Muscle layer of duodenum (tissue), 2 donors: ENCODE data around the gene RASSF9.

Experiments used
- H3K27ac ChIP-seq: one replicate; pipeline ENCODE4 v1.7.0; 2013; ENCODE audit warnings: mild to moderate bottlenecking, low read length
- H3K27me3 ChIP-seq: one replicate; pipeline ENCODE4 v1.7.0; 2013; ENCODE audit warnings: low read depth, mild to moderate bottlenecking, control low read depth, low read length
- H3K36me3 ChIP-seq, 2 donors: one replicate each; pipeline ENCODE4 v1.7.0; 2013; ENCODE audit warnings: low read length in 2 of 2, control low read depth in 1 of 2, mild to moderate bottlenecking in 1 of 2; ENCODE audit not compliant: insufficient read depth in 2 of 2, control insufficient read depth in 1 of 2
- H3K4me1 ChIP-seq, 2 donors: one replicate each; pipeline ENCODE4 v1.7.0; 2013; ENCODE audit warnings: low read length in 2 of 2, mild to moderate bottlenecking in 2 of 2, control low read depth in 1 of 2, moderate library complexity in 1 of 2; ENCODE audit not compliant: insufficient read depth in 2 of 2, control insufficient read depth in 1 of 2
- H3K4me3 ChIP-seq, 2 donors: one replicate each; pipeline ENCODE4 v1.7.0; 2013; ENCODE audit warnings: low read length in 2 of 2, low read depth in 1 of 2, mild to moderate bottlenecking in 1 of 2
- H3K9me3 ChIP-seq, 2 donors: one replicate each; pipeline ENCODE4 v1.7.0; 2013; ENCODE audit warnings: low read length in 2 of 2, control low read depth in 1 of 2, mild to moderate bottlenecking in 1 of 2; ENCODE audit not compliant: control insufficient read depth in 1 of 2
- donor health status: healthy.

RASSF9 gene

GRCh38 chr12:85836197-85837090, at the start of gene RASSF9:
RASSF9 (minus strand) TSS chr12:85836409; CDS start chr12:85836201, 208 bp downstream.
- Histone ChIP-seq H3K9me3 (no peaks in the 10 kb centered on the region), H3K4me3 (peak within 1 kb of the TSS; percentile 51 to 70), H3K4me1 (peaks cover 6 to 8% of the 10 kb centered on the region in 2 donors), H3K27ac (peak within 1 kb of the TSS; percentile 89), H3K36me3 (no peaks in the 10 kb centered on the region), H3K27me3 (no peaks in the 10 kb centered on the region)

GRCh38 chr12:85883763-85884162, 47.6 kb upstream of the RASSF9 start:
- no peak overlapping the region for H3K27ac ChIP-seq
- H3K36me3 ChIP-seq = no peaks in the 10 kb centered on the region
- no peak overlapping the region for H3K4me3 ChIP-seq
- H3K9me3 ChIP-seq = no peaks in the 10 kb centered on the region
- H3K4me1 ChIP-seq = no peaks in the 10 kb centered on the region
- no peaks in the 10 kb centered on the region for H3K27me3 ChIP-seq

- no peak overlapping the region for H3K4me3 ChIP-seq
- H3K4me1 ChIP-seq = no peaks in the 10 kb centered on the region
- H3K9me3 ChIP-seq = no peaks in the 10 kb centered on the region
Observed at GRCh38 chr12:85877459-85877858, 41.2 kb upstream of the RASSF9 start.

GRCh38 chr12:85874031-85874461, 37.8 kb upstream of the RASSF9 start, which contains the start of gene NTS:
NTS (plus strand) TSS chr12:85874295; CDS start chr12:85874404, 109 bp downstream.
- H3K27me3 ChIP-seq = no peaks in the 10 kb centered on the region
- no peaks in the 10 kb centered on the region for H3K4me1 ChIP-seq
- no peaks in the 10 kb centered on the region for H3K36me3 ChIP-seq
- H3K4me3 ChIP-seq = no peak within 1 kb of the TSS
- no peak within 1 kb of the TSS for H3K27ac ChIP-seq
- no peaks in the 10 kb centered on the region for H3K9me3 ChIP-seq

More at GRCh38 chr12:85877459-85877858, 41.2 kb upstream of the RASSF9 start:
- H3K27ac ChIP-seq = no peak overlapping the region
- no peaks in the 10 kb centered on the region for H3K36me3 ChIP-seq
- no peaks in the 10 kb centered on the region for H3K27me3 ChIP-seq

- H3K27ac ChIP-seq = no peak overlapping the region
- no peaks in the 10 kb centered on the region for H3K36me3 ChIP-seq
- no peaks in the 10 kb centered on the region for H3K9me3 ChIP-seq
- no peaks in the 10 kb centered on the region for H3K27me3 ChIP-seq
- no peak overlapping the region for H3K4me3 ChIP-seq
- no peaks in the 10 kb centered on the region for H3K4me1 ChIP-seq
Observed at GRCh38 chr12:85872497-85873091, 36.4 kb upstream of the RASSF9 start.

- Histone ChIP-seq H3K27ac (no peak overlapping the region), H3K36me3 (no peaks in the 10 kb centered on the region), H3K4me3 (peak overlapping the region in 1 of 2 donors; percentile 28), H3K4me1 (no peaks in the 10 kb centered on the region), H3K27me3 (no peaks in the 10 kb centered on the region), H3K9me3 (no peaks in the 10 kb centered on the region)
Observed at GRCh38 chr12:85866986-85867776, 31.0 kb upstream of the RASSF9 start.

- H3K27me3 ChIP-seq = no peaks in the 10 kb centered on the region
- H3K4me3 ChIP-seq = no peak overlapping the region
- H3K27ac ChIP-seq = no peak overlapping the region
- H3K36me3 ChIP-seq = no peaks in the 10 kb centered on the region
- H3K4me1 ChIP-seq = no peaks in the 10 kb centered on the region
- no peaks in the 10 kb centered on the region for H3K9me3 ChIP-seq
Observed at GRCh38 chr12:85865890-85866289, 29.7 kb upstream of the RASSF9 start.

- no peaks in the 10 kb centered on the region for H3K36me3 ChIP-seq
- H3K27ac ChIP-seq = no peak overlapping the region
- no peaks in the 10 kb centered on the region for H3K27me3 ChIP-seq
- H3K4me1 ChIP-seq = no peaks in the 10 kb centered on the region
- H3K9me3 ChIP-seq = peaks cover 0 to 4% of the 10 kb centered on the region in 2 donors
- H3K4me3 ChIP-seq = no peak overlapping the region
Observed at GRCh38 chr12:85856966-85857365, 20.8 kb upstream of the RASSF9 start.

GRCh38 chr12:85855305-85855704, 19.1 kb upstream of the RASSF9 start:
- no peaks in the 10 kb centered on the region for H3K36me3 ChIP-seq
- H3K9me3 ChIP-seq = peaks cover 0 to 4% of the 10 kb centered on the region in 2 donors
- no peak overlapping the region for H3K4me3 ChIP-seq
- H3K27ac ChIP-seq = no peak overlapping the region
- no peaks in the 10 kb centered on the region for H3K4me1 ChIP-seq
- H3K27me3 ChIP-seq = no peaks in the 10 kb centered on the region

GRCh38 chr12:85849344-85849743, 13.1 kb upstream of the RASSF9 start:
- H3K4me3 ChIP-seq = no peak overlapping the region
- H3K36me3 ChIP-seq = no peaks in the 10 kb centered on the region
- no peak overlapping the region for H3K27ac ChIP-seq
- H3K9me3 ChIP-seq = no peaks in the 10 kb centered on the region
- no peaks in the 10 kb centered on the region for H3K4me1 ChIP-seq
- H3K27me3 ChIP-seq = no peaks in the 10 kb centered on the region
